ENCODE results near the gene MUTYH. TPM values are rescaled to one million over a fixed set of nuclear protein-coding genes. Genes with fewer than 3 reads are reported as not detected.
A peak's percentile ranks its signal among the peaks of the same experiment; 100 is the strongest.
"Not testable (repeated sequence)": the region's sequence is repeated elsewhere in the genome, so short reads cannot be mapped to it uniquely, and the experiment has no call there.

The MUTYH gene
- total and polyA plus RNA-seq, 2 experiments from 2014 or later = 27.1 to 35.6 TPM

- Histone ChIP-seq H3K27me3 (no peaks in the 10 kb centered on the region), H3K4me1 (ENCODE audit: low read depth) (peaks cover 1% of the 10 kb centered on the region), H3K4me3 (no peak overlapping the region), H3K9me3 (ENCODE audit: low read depth) (no peaks in the 10 kb centered on the region), H3K27ac (no peak overlapping the region), H3K36me3 (no peaks in the 10 kb centered on the region)
- TF ChIP-seq CTCF (IDR thresholded peaks at IDR 0.05; ENCODE audit: low read depth, low read length) = no peak
- no peak for DNase-seq (ENCODE audit: low read depth in 1 of 2, low spot score in 1 of 2)
Observed at GRCh38 chr1:45299296-45299695, 40.9 kb downstream of the MUTYH start.

- Histone ChIP-seq H3K27ac (no peak overlapping the region), H3K9me3 (ENCODE audit: low read depth) (no peaks in the 10 kb centered on the region), H3K4me3 (no peak overlapping the region), H3K4me1 (ENCODE audit: low read depth) (no peaks in the 10 kb centered on the region), H3K36me3 (no peaks in the 10 kb centered on the region), H3K27me3 (no peaks in the 10 kb centered on the region)
- no peak for TF ChIP-seq CTCF (IDR thresholded peaks at IDR 0.05; ENCODE audit: low read depth, low read length)
- no peak for DNase-seq (ENCODE audit: low read depth in 1 of 2, low spot score in 1 of 2)
Observed at GRCh38 chr1:45297666-45298356, 42.4 kb downstream of the MUTYH start.

GRCh38 chr1:45291716-45292115, 48.5 kb downstream of the MUTYH start:
- TF ChIP-seq CTCF (IDR thresholded peaks at IDR 0.05; ENCODE audit: low read depth, low read length) = no peak

GRCh38 chr1:45291002-45291401, 49.2 kb downstream of the MUTYH start:
- H3K9me3 ChIP-seq (ENCODE audit: low read depth); H3K4me1 ChIP-seq (ENCODE audit: low read depth); H3K27me3 ChIP-seq; H3K36me3 ChIP-seq; H3K27ac ChIP-seq; DNase-seq (ENCODE audit: low read depth in 1 of 2, low spot score in 1 of 2); H3K4me3 ChIP-seq: not testable (repeated sequence)

More at GRCh38 chr1:45291716-45292115, 48.5 kb downstream of the MUTYH start:
- Histone ChIP-seq H3K9me3 (ENCODE audit: low read depth) (no peaks in the 10 kb centered on the region), H3K27ac (no peak overlapping the region), H3K4me3 (no peak overlapping the region), H3K27me3 (no peaks in the 10 kb centered on the region), H3K36me3 (no peaks in the 10 kb centered on the region), H3K4me1 (ENCODE audit: low read depth) (no peaks in the 10 kb centered on the region)
- no peak for DNase-seq (ENCODE audit: low read depth in 1 of 2, low spot score in 1 of 2)

GRCh38 chr1:45286521-45286920, 53.7 kb downstream of the MUTYH start:
- DNase-seq (ENCODE audit: low read depth in 1 of 2, low spot score in 1 of 2); H3K9me3 ChIP-seq (ENCODE audit: low read depth); H3K27ac ChIP-seq; H3K27me3 ChIP-seq; H3K4me3 ChIP-seq; H3K36me3 ChIP-seq; H3K4me1 ChIP-seq (ENCODE audit: low read depth): not testable (repeated sequence)

- DNase-seq (ENCODE audit: low read depth in 1 of 2, low spot score in 1 of 2); H3K27me3 ChIP-seq; H3K4me1 ChIP-seq (ENCODE audit: low read depth); H3K4me3 ChIP-seq; H3K27ac ChIP-seq; H3K36me3 ChIP-seq; H3K9me3 ChIP-seq (ENCODE audit: low read depth): not testable (repeated sequence)
Observed at GRCh38 chr1:45284858-45285257, 55.4 kb downstream of the MUTYH start.

- H3K4me1 ChIP-seq (ENCODE audit: low read depth) = no peaks in the 10 kb centered on the region
- H3K27ac ChIP-seq = no peak overlapping the region
- no peak overlapping the region for H3K4me3 ChIP-seq
- no peaks in the 10 kb centered on the region for H3K36me3 ChIP-seq
- no peaks in the 10 kb centered on the region for H3K27me3 ChIP-seq
- DNase-seq (ENCODE audit: low read depth in 1 of 2, low spot score in 1 of 2) = peak in 1 of 2 donors; percentile 83
- H3K9me3 ChIP-seq (ENCODE audit: low read depth) = no peaks in the 10 kb centered on the region
- TF ChIP-seq CTCF (IDR thresholded peaks at IDR 0.05; ENCODE audit: low read depth, low read length) = no peak
Observed at GRCh38 chr1:45282351-45282750, 57.9 kb downstream of the MUTYH start.

Other genes with a start within 250 kb of the MUTYH start
- 6.6 and 10.3 TPM in 2 replicates for gene ZSWIM5, start 133.8 kb downstream of the MUTYH start, total RNA-seq
- 7.6 and 8.6 TPM in 2 replicates for gene ZSWIM5, start 133.8 kb downstream of the MUTYH start, polyA plus RNA-seq
- gene HPDL, start 13.5 kb downstream of the MUTYH start, total RNA-seq = 1.4 and 3.3 TPM in 2 replicates
- 1.3 and 4.7 TPM in 2 replicates for gene HPDL, start 13.5 kb downstream of the MUTYH start, polyA plus RNA-seq
- 9.1 and 15.5 TPM in 2 replicates for gene TOE1, start 270 bp downstream of the MUTYH start, total RNA-seq
- 8.6 and 13.4 TPM in 2 replicates for gene TOE1, start 270 bp downstream of the MUTYH start, polyA plus RNA-seq
- gene TESK2, start 150.7 kb upstream of the MUTYH start, total RNA-seq = 7.8 and 13.9 TPM in 2 replicates
- gene TESK2, start 150.7 kb upstream of the MUTYH start, polyA plus RNA-seq = 8.3 and 8.4 TPM in 2 replicates
- gene CCDC163, start 159.6 kb upstream of the MUTYH start, total RNA-seq = 2.1 and 2.4 TPM in 2 replicates
- 2.1 and 4.9 TPM in 2 replicates for gene CCDC163, start 159.6 kb upstream of the MUTYH start, polyA plus RNA-seq
- 8.2 and 10.0 TPM in 2 replicates for gene MMACHC, start 159.9 kb upstream of the MUTYH start, total RNA-seq
- gene MMACHC, start 159.9 kb upstream of the MUTYH start, polyA plus RNA-seq = 1.8 and 6.0 TPM in 2 replicates
- 526 and 782 TPM in 2 replicates for gene PRDX1, start 181.4 kb upstream of the MUTYH start, total RNA-seq
- gene PRDX1, start 181.4 kb upstream of the MUTYH start, polyA plus RNA-seq = 1,545 and 1,744 TPM in 2 replicates
- 145 and 187 TPM in 2 replicates for gene AKR1A1, start 210.4 kb upstream of the MUTYH start, total RNA-seq
- 291 and 311 TPM in 2 replicates for gene AKR1A1, start 210.4 kb upstream of the MUTYH start, polyA plus RNA-seq
- 54.9 and 89.3 TPM in 2 replicates for gene NASP, start 243.6 kb upstream of the MUTYH start, total RNA-seq
- gene NASP, start 243.6 kb upstream of the MUTYH start, polyA plus RNA-seq = 172 and 174 TPM in 2 replicates